SK-N-SH (cell line): Measurements from ENCODE around the gene TRIM9. TPM values are rescaled to one million over a fixed set of nuclear protein-coding genes. Genes with fewer than 3 reads are reported as not detected.

Source experiments
- CTCF ChIA-PET: fragments of 300-600, 350-600 bp; formaldehyde crosslinking; extraction: SDS; loops from one replicate; lab custom pipeline; 2021; lab: Yijun Ruan, JAX
- POLR2A ChIA-PET: fragments of 350-600 bp; sonication (Branson Sonifier 250); formaldehyde crosslinking; extraction: SDS; loops from one replicate; lab custom pipeline; 2020; ENCODE audit warnings: antibody characterized with exemption, inconsistent platforms; lab: Yijun Ruan, JAX
- DNase-seq: peaks from one replicate; pipeline ENCODE4 v3.0.0; 2012
- H2AFZ ChIP-seq: fragments of 200-600 bp; sonication (generic); 2 replicates; pipeline ENCODE4 v1.8.1; 2016; ENCODE audit warnings: antibody characterized with exemption, mild to moderate bottlenecking, low read depth
- H3F3A ChIP-seq: fragments of 200-600 bp; sonication (generic); replicated peaks from 2 replicates; pipeline ENCODE3; 2016; ENCODE audit warnings: antibody characterized with exemption, mild to moderate bottlenecking; ENCODE audit not compliant: insufficient read depth
- H3K27ac ChIP-seq, 2 experiments: fragments of 200-500 bp in 1 of 2; fragments of 200-600 bp in 1 of 2; sonication (Bioruptor generic) in 1 of 2; sonication (generic), shearing (Covaris generic) in 1 of 2; 2 replicates each; pipeline versions ENCODE4 v1.5.1 to v1.6.1; 2014 to 2016; ENCODE audit warnings: low read depth in 2 of 2, inconsistent platforms in 1 of 2, low read length in 1 of 2, mild to moderate bottlenecking in 1 of 2, mixed read lengths in 1 of 2
- H3K27me3 ChIP-seq: fragments of 200-600 bp; sonication (generic), shearing (Covaris generic); 2 replicates; pipeline ENCODE4 v1.6.1; 2016; ENCODE audit warnings: mixed run types; ENCODE audit not compliant: insufficient read depth
- H3K36me3 ChIP-seq, 2 experiments: fragments of 200-500 bp in 1 of 2; fragments of 200-600 bp in 1 of 2; sonication (Bioruptor generic) in 1 of 2; sonication (generic) in 1 of 2; replicated peaks in 1 of 2; 2 replicates each; pipeline versions ENCODE3 to v1.5.1; 2014 to 2016; ENCODE audit warnings: low read length in 1 of 2, mild to moderate bottlenecking in 1 of 2; ENCODE audit not compliant: insufficient read depth in 2 of 2, control insufficient read depth in 1 of 2
- H3K4me1 ChIP-seq, 2 experiments: fragments of 200-500 bp in 1 of 2; fragments of 200-600 bp in 1 of 2; sonication (Bioruptor generic) in 1 of 2; sonication (generic), shearing (Covaris generic) in 1 of 2; 2 replicates each; pipeline versions ENCODE4 v1.5.1 to v1.6.1; 2014 to 2016; ENCODE audit warnings: low read depth in 1 of 2, low read length in 1 of 2, mixed run types in 1 of 2; ENCODE audit not compliant: insufficient read depth in 2 of 2, control insufficient read depth in 1 of 2
- H3K4me2 ChIP-seq: fragments of 200-600 bp; sonication (generic), shearing (Covaris generic); 2 replicates; pipeline ENCODE4 v1.6.1; 2017; ENCODE audit warnings: mixed run types
- H3K4me3 ChIP-seq, 2 experiments: fragments of 200-500 bp in 1 of 2; fragments of 200-600 bp in 1 of 2; sonication (Bioruptor generic) in 1 of 2; sonication (generic), shearing (Covaris generic) in 1 of 2; 2 replicates each; pipeline versions ENCODE4 v1.5.1 to v1.8.1; 2014 to 2016; ENCODE audit warnings: low read depth in 2 of 2, inconsistent platforms in 1 of 2, low read length in 1 of 2, mild to moderate bottlenecking in 1 of 2, mixed read lengths in 1 of 2, moderate library complexity in 1 of 2
- H3K79me2 ChIP-seq: fragments of 200-600 bp; sonication (generic); 2 replicates; pipeline ENCODE4 v1.8.1; 2017; ENCODE audit warnings: mild to moderate bottlenecking; ENCODE audit not compliant: insufficient read depth
- H3K9ac ChIP-seq: fragments of 200-600 bp; sonication (generic); 2 replicates; pipeline ENCODE4 v1.6.1; 2017; ENCODE audit warnings: mixed run types
- H3K9me2 ChIP-seq: fragments of 200-600 bp; sonication (generic); 2 replicates; pipeline ENCODE4 v1.6.1; 2017; ENCODE audit warnings: mixed run types
- H3K9me3 ChIP-seq: fragments of 200-600 bp; sonication (generic); 2 replicates; pipeline ENCODE4 v1.6.1; 2017; ENCODE audit warnings: mixed run types, mild to moderate bottlenecking, moderate library complexity
- H4K20me1 ChIP-seq: fragments of 200-600 bp; sonication (generic); 2 replicates; pipeline ENCODE4 v1.6.1; 2017; ENCODE audit warnings: mild to moderate bottlenecking, mixed run types; ENCODE audit not compliant: insufficient read depth
- CHD2 ChIP-seq: fragments of 150-350 bp; IDR thresholded peaks from 2 replicates; pipeline ENCODE4 v1.6.1; 2018; ENCODE audit warnings: low read length; ENCODE audit not compliant: partially characterized antibody
- ELF1 ChIP-seq: IDR thresholded peaks from 2 replicates; pipeline ENCODE4 v1.4.0; 2012
- EP300 ChIP-seq, 2 experiments: IDR thresholded peaks; 2 replicates each; pipeline versions ENCODE4 v1.4.0 to v1.6.1; 2012; ENCODE audit warnings: borderline replicate concordance in 1 of 2, low read depth in 1 of 2, low read length in 1 of 2
- FOSL2 ChIP-seq: IDR thresholded peaks from 2 replicates; pipeline ENCODE4 v1.4.0; 2012; ENCODE audit warnings: low read depth, mild to moderate bottlenecking, moderate library complexity, borderline replicate concordance
- FOXM1 ChIP-seq: IDR thresholded peaks from 2 replicates; pipeline ENCODE4 v1.4.0; 2012; ENCODE audit warnings: low read depth, mild to moderate bottlenecking
- GABPA ChIP-seq: IDR thresholded peaks from 2 replicates; pipeline ENCODE4 v1.4.0; 2012; ENCODE audit warnings: low read depth, mild to moderate bottlenecking
- JUND ChIP-seq: IDR thresholded peaks from 2 replicates; pipeline ENCODE4 v1.4.0; 2012
- MAX ChIP-seq: IDR thresholded peaks from 2 replicates; pipeline ENCODE4 v1.4.0; 2012; ENCODE audit warnings: low read depth
- MXI1 ChIP-seq: IDR thresholded peaks from 2 replicates; pipeline ENCODE4 v1.6.1; 2012; ENCODE audit warnings: mild to moderate bottlenecking, low read depth, low read length, improper control_type of control experiment
- NFIC ChIP-seq: IDR thresholded peaks from 2 replicates; pipeline ENCODE4 v1.4.0; 2012; ENCODE audit warnings: borderline replicate concordance
- NRF1 ChIP-seq: IDR thresholded peaks from 2 replicates; pipeline ENCODE4 v1.6.1; 2012; ENCODE audit warnings: low read depth, mild to moderate bottlenecking, low read length
- POLR2AphosphoS5 ChIP-seq: IDR thresholded peaks from 2 replicates; pipeline ENCODE4 v1.6.1; 2012; ENCODE audit warnings: low read depth, low read length
- RAD21 ChIP-seq: IDR thresholded peaks from 2 replicates; pipeline ENCODE4 v1.6.1; 2012; ENCODE audit warnings: mild to moderate bottlenecking, low read length
- REST ChIP-seq: IDR thresholded peaks from 2 replicates; pipeline ENCODE4 v1.6.1; 2012; ENCODE audit warnings: mild to moderate bottlenecking, low read depth, low read length, moderate library complexity
- RXRA ChIP-seq: IDR thresholded peaks from 2 replicates; pipeline ENCODE4 v1.4.0; 2012; ENCODE audit warnings: low read depth, mild to moderate bottlenecking, borderline replicate concordance
- SIN3A ChIP-seq: IDR thresholded peaks from 2 replicates; pipeline ENCODE4 v1.6.1; 2012; ENCODE audit warnings: low read depth, mild to moderate bottlenecking, low read length, moderate library complexity, borderline replicate concordance
- SMC3 ChIP-seq: IDR thresholded peaks from 2 replicates; pipeline ENCODE4 v1.6.1; 2012; ENCODE audit warnings: low read depth, low read length, improper control_type of control experiment
- TAF1 ChIP-seq: IDR thresholded peaks from 2 replicates; pipeline ENCODE4 v1.6.1; 2012; ENCODE audit warnings: low read depth, mild to moderate bottlenecking, low read length, moderate library complexity, borderline replicate concordance
- TCF12 ChIP-seq: IDR thresholded peaks from 2 replicates; pipeline ENCODE4 v1.4.0; 2012
- TEAD4 ChIP-seq: IDR thresholded peaks from 2 replicates; pipeline ENCODE4 v1.4.0; 2012; ENCODE audit warnings: mild to moderate bottlenecking, borderline replicate concordance; ENCODE audit not compliant: insufficient read depth
- YY1 ChIP-seq: IDR thresholded peaks from 2 replicates; pipeline ENCODE4 v1.4.0; 2012; ENCODE audit warnings: low read depth, mild to moderate bottlenecking
- WGBS: methylation state at CpG from one replicate; pipeline ENCODE4 v1.1.6; 2017; ENCODE audit warnings: low lambda C conversion rate; 5-methylcytosine and 5-hydroxymethylcytosine counted together
- polyA plus RNA-seq, 3 experiments: library from polyadenylated mRNA; depleted of rRNA; stranded (reverse); fragments of >200 nt; gene quantifications; 2 replicates each; pipeline ENCODE4 v1.2.3, GENCODE V29; 2012
- TF ChIP-seq, protein P1 (sequence below): IDR thresholded peaks from 2 replicates; pipeline ENCODE4 v1.4.0; 2012; ENCODE audit warnings: low read depth, borderline replicate concordance
- TF ChIP-seq, protein P2 (sequence below): fragments of 150-350 bp; IDR thresholded peaks from 2 replicates; pipeline ENCODE4 v1.6.1; 2017; ENCODE audit warnings: antibody characterized with exemption, low read length, low read depth, borderline replicate concordance
- TF ChIP-seq, protein P3 (sequence below): IDR thresholded peaks from 2 replicates; pipeline ENCODE4; 2012

TRIM9 gene
- polyA plus RNA-seq, 1 of the 3 experiments (the other 2 are of a cell fraction), result 3.9 TPM

GRCh38 chr14:51006781-51007211 lies 88.1 kb downstream of the TRIM9 start:
- Histone ChIP-seq H3K36me3 (peaks cover 0 to 4% of the 10 kb centered on the region in 2 experiments), H3K4me2 (peak overlapping the region; percentile 61), H3K4me1 (peaks cover 23 to 47% of the 10 kb centered on the region in 2 experiments), H3K9me2 (no peaks in the 10 kb centered on the region), H3K79me2 (no peaks in the 10 kb centered on the region), H3K9me3 (no peaks in the 10 kb centered on the region), H3K9ac (peak overlapping the region; percentile 23; the same call in 1 of the 2 replicates), H4K20me1 (no peaks in the 10 kb centered on the region), H3K27me3 (no peaks in the 10 kb centered on the region), H3K27ac (peak overlapping the region; percentile 87 to 89), H3F3A (peaks cover 37% of the 10 kb centered on the region), H3K4me3 (peak overlapping the region in 1 of 2 experiments; percentile 5; a peak in 1 of 4 replicates), H2AFZ (peak overlapping the region; percentile 64; the same call in 1 of the 2 replicates)
- TF ChIP-seq SMC3 (no peak), GABPA (no peak), CHD2 (peak; percentile 74), TAF1 (peak; percentile 31; the same call in 1 of the 2 replicates), MXI1 (0 out of 2 replicates have a peak, but pooled peaks have one; percentile 33), SIN3A (peak; percentile 71; the same call in 1 of the 2 replicates), RAD21 (peak; percentile 21; the same call in 1 of the 2 replicates), MAX (peak; percentile 77), FOSL2 (peak; percentile 89), EP300 (IDR thresholded peaks at IDR 0.05; ENCODE audit: borderline replicate concordance in 1 of 2, low read depth in 1 of 2, low read length in 1 of 2) (peak; percentile 82 to 92), NFIC (peak; percentile 84), RXRA (peak; percentile 79; the same call in 1 of the 2 replicates), POLR2AphosphoS5 (peak; percentile 88; the same call in 1 of the 2 replicates), YY1 (no peak; the same call in 1 of the 2 replicates), TEAD4 (peak; percentile 89), JUND (peak; percentile 91), ELF1 (peak; percentile 30; the same call in 1 of the 2 replicates), NRF1 (no peak), FOXM1 (peak; percentile 63; the same call in 1 of the 2 replicates), REST (peak; percentile 49; the same call in 1 of the 2 replicates), TCF12 (peak; percentile 95)
- TF ChIP-seq, protein P1, sequence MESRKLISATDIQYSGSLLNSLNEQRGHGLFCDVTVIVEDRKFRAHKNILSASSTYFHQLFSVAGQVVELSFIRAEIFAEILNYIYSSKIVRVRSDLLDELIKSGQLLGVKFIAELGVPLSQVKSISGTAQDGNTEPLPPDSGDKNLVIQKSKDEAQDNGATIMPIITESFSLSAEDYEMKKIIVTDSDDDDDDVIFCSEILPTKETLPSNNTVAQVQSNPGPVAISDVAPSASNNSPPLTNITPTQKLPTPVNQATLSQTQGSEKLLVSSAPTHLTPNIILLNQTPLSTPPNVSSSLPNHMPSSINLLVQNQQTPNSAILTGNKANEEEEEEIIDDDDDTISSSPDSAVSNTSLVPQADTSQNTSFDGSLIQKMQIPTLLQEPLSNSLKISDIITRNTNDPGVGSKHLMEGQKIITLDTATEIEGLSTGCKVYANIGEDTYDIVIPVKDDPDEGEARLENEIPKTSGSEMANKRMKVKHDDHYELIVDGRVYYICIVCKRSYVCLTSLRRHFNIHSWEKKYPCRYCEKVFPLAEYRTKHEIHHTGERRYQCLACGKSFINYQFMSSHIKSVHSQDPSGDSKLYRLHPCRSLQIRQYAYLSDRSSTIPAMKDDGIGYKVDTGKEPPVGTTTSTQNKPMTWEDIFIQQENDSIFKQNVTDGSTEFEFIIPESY, result peak; percentile 51; the same call in 1 of the 2 replicates
- TF ChIP-seq, protein P2, sequence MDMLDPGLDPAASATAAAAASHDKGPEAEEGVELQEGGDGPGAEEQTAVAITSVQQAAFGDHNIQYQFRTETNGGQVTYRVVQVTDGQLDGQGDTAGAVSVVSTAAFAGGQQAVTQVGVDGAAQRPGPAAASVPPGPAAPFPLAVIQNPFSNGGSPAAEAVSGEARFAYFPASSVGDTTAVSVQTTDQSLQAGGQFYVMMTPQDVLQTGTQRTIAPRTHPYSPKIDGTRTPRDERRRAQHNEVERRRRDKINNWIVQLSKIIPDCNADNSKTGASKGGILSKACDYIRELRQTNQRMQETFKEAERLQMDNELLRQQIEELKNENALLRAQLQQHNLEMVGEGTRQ, result no peak
- TF ChIP-seq, protein P3, sequence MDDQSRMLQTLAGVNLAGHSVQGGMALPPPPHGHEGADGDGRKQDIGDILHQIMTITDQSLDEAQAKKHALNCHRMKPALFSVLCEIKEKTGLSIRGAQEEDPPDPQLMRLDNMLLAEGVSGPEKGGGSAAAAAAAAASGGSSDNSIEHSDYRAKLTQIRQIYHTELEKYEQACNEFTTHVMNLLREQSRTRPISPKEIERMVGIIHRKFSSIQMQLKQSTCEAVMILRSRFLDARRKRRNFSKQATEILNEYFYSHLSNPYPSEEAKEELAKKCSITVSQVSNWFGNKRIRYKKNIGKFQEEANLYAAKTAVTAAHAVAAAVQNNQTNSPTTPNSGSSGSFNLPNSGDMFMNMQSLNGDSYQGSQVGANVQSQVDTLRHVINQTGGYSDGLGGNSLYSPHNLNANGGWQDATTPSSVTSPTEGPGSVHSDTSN, result peak; percentile 97
- WGBS, result 20% methylated on average over 4 of the region's 4 CpGs
- CTCF ChIA-PET, result interaction anchor here (0.8 to 2.9 kb wide), 3 partner anchors 10 to 52 kb away, joined by 3 to 8 read pairs (median 3); no protein-coding TSS in a partner anchor
- DNase-seq, result peak; percentile 64
- POLR2A ChIA-PET, result no interaction called here
